WTC11 (cell line): ENCODE measurements around the gene SSH2. TPM values are rescaled to one million over a fixed set of nuclear protein-coding genes. Genes with fewer than 3 reads are reported as not detected.

ENCODE experiments used
- ATAC-seq: fragments of 200-7000 bp; cut with Tn5 transposase; 2 replicates; pipeline ENCODE4 v1.10.0; 2021; ENCODE audit warnings: mild to moderate bottlenecking, moderate library complexity
- CTCF ChIA-PET: fragments of 300-600 bp; sonication (Branson Sonifier 250); formaldehyde crosslinking; loops from one replicate; lab custom pipeline; 2021; ENCODE audit warnings: antibody characterized with exemption; lab: Charles Lee
- POLR2A ChIA-PET: fragments of 350-600 bp; sonication (Branson Sonifier 250); formaldehyde crosslinking; loops from one replicate; lab custom pipeline; 2021; ENCODE audit warnings: antibody characterized with exemption; lab: Charles Lee
- DNase-seq: peaks from one replicate; pipeline ENCODE4 v3.0.0; 2021; ENCODE audit warnings: low spot score
- H3K27ac Mint-ChIP-seq: 2 replicates; pipeline ENCODE4 v1.8.0; 2021; ENCODE audit warnings: mixed read lengths
- H3K27me3 Mint-ChIP-seq: 2 replicates; pipeline ENCODE4 v1.8.0; 2021; ENCODE audit warnings: low read depth, mild to moderate bottlenecking, moderate library complexity, mixed read lengths
- H3K36me3 Mint-ChIP-seq: 2 replicates; pipeline ENCODE4 v1.8.0; 2021; ENCODE audit warnings: mixed read lengths
- H3K4me1 Mint-ChIP-seq: 2 replicates; pipeline ENCODE4 v1.8.0; 2022; ENCODE audit warnings: mixed read lengths
- H3K4me3 Mint-ChIP-seq: 2 replicates; pipeline ENCODE4 v1.8.0; 2021; ENCODE audit warnings: mild to moderate bottlenecking, moderate library complexity, mixed read lengths
- H3K9me3 Mint-ChIP-seq: 2 replicates; pipeline ENCODE4 v1.8.0; 2021; ENCODE audit warnings: mixed read lengths
- CBFB ChIP-seq: sonication (generic); formaldehyde crosslinking; IDR thresholded peaks from 2 replicates; pipeline ENCODE4 v1.8.1; 2022; ENCODE audit warnings: mild to moderate bottlenecking, low read depth, missing genetic modification reagents
- CREB1 ChIP-seq: sonication (generic); formaldehyde crosslinking; IDR thresholded peaks from 2 replicates; pipeline ENCODE4 v1.8.0; 2023; ENCODE audit warnings: mild to moderate bottlenecking, missing genetic modification reagents
- FOXK1 ChIP-seq: sonication (generic); formaldehyde crosslinking; IDR thresholded peaks from 2 replicates; pipeline ENCODE4 v1.8.0; 2022; ENCODE audit warnings: mild to moderate bottlenecking, moderate library complexity, missing genetic modification reagents
- GTF2I ChIP-seq: fragments of 250-450 bp; sonication (Bioruptor Pico); conservative IDR thresholded peaks from 2 replicates; pipeline ENCODE4 v1.4.0; 2021; ENCODE audit warnings: mild to moderate bottlenecking
- KAT7 ChIP-seq: sonication (generic); formaldehyde crosslinking; IDR thresholded peaks from 2 replicates; pipeline ENCODE4 v1.8.1; 2023; ENCODE audit warnings: missing genetic modification reagents, mild to moderate bottlenecking, borderline replicate concordance
- NR1H2 ChIP-seq: sonication (generic); formaldehyde crosslinking; IDR thresholded peaks from 2 replicates; pipeline ENCODE4 v1.9.0; 2021; ENCODE audit warnings: mild to moderate bottlenecking, moderate library complexity, missing genetic modification reagents
- OVOL2 ChIP-seq: fragments of 250-450 bp; sonication (Bioruptor Pico); IDR thresholded peaks from 2 replicates; pipeline ENCODE4 v1.9.0; 2021; ENCODE audit warnings: mild to moderate bottlenecking, borderline replicate concordance
- RELA ChIP-seq: sonication (generic); formaldehyde crosslinking; IDR thresholded peaks from 2 replicates; pipeline ENCODE4 v1.8.1; 2022; ENCODE audit warnings: missing genetic modification reagents, mild to moderate bottlenecking, borderline replicate concordance
- SMAD4 ChIP-seq: sonication (generic); formaldehyde crosslinking; IDR thresholded peaks from 2 replicates; pipeline ENCODE4 v1.8.0; 2022; ENCODE audit warnings: mild to moderate bottlenecking, missing genetic modification reagents
- SP1 ChIP-seq: sonication (generic); formaldehyde crosslinking; conservative IDR thresholded peaks from 2 replicates; pipeline ENCODE4 v1.8.1; 2022; ENCODE audit warnings: missing genetic modification reagents
- ZNF263 ChIP-seq: sonication (generic); formaldehyde crosslinking; IDR thresholded peaks from 2 replicates; pipeline ENCODE4 v1.8.1; 2022; ENCODE audit warnings: low read depth, mild to moderate bottlenecking, moderate library complexity, missing genetic modification reagents
- total RNA-seq: library from RNA; stranded (reverse); gene quantifications from 3 replicates; pipeline ENCODE4 v1.2.3, GENCODE V29; 2021
- TF ChIP-seq, protein P1 (sequence below): sonication (generic); formaldehyde crosslinking; IDR thresholded peaks from 2 replicates; pipeline ENCODE4 v1.8.0; 2022; ENCODE audit warnings: mild to moderate bottlenecking, missing genetic modification reagents
- TF ChIP-seq, protein P2 (sequence below): fragments of 250-450 bp; sonication (Bioruptor Pico); IDR thresholded peaks from 2 replicates; pipeline ENCODE4 v1.8.0; 2021; ENCODE audit warnings: mild to moderate bottlenecking
- TF ChIP-seq, protein P3 (sequence below): fragments of 250-450 bp; sonication (Bioruptor Pico); IDR thresholded peaks from 2 replicates; pipeline ENCODE4 v1.9.0; 2021; ENCODE audit warnings: mild to moderate bottlenecking
- TF ChIP-seq, protein P4 (sequence below): sonication (generic); formaldehyde crosslinking; conservative IDR thresholded peaks from 2 replicates; pipeline ENCODE4 v1.8.1; 2022; ENCODE audit warnings: mild to moderate bottlenecking, missing genetic modification reagents
- TF ChIP-seq, protein P5 (sequence below): fragments of 250-450 bp; sonication (Bioruptor Pico); IDR thresholded peaks from 2 replicates; pipeline ENCODE4 v2.1.2; 2022; ENCODE audit warnings: mild to moderate bottlenecking, moderate library complexity
- TF ChIP-seq, protein P6 (sequence below): sonication (generic); formaldehyde crosslinking; IDR thresholded peaks from 2 replicates; pipeline ENCODE4 v1.8.1; 2022; ENCODE audit warnings: low read depth, missing genetic modification reagents, borderline replicate concordance
- TF ChIP-seq, protein P7 (sequence below): sonication (generic); formaldehyde crosslinking; IDR thresholded peaks from 2 replicates; pipeline ENCODE4 v1.8.0; 2023; ENCODE audit warnings: missing genetic modification reagents, mild to moderate bottlenecking, borderline replicate concordance

The SSH2 gene
- total RNA-seq, 1 experiment from 2014 or later = 14.3 TPM

DNA sequence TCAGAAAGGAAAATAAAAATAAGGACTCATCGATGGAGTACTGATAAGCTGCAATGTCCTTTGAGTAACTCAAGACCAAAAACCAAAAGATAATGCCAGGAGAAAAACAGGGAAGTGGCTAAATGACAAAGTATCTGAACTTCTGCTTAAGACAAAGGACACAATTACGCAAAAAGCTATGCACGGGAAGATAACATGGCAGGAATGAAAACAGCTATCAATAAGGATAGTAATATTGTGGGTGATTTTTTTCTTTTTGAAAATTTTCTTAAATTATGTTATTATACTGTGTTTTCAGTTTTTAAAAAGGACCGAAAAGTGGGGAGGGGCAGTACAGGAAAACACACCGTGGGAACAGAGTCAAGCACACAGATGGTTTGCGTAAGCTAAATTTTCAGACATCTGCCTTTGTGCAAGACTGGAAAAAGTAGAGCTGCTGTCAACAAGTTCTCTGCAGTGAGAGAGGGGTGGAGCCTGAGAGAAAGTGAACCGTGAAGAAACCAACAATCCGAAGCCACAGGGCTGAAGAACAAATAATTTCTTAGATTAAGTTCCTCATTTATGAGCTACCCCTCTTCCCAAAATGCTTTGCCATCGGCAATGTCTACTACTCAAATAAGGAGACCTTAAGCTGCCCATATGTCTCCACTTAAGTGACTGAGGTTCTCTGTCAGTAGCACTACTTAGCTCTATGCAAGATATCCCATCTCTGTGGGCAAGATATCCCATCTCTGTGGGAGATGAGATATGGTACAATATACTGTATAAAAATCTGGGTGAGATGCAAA lies 207.4 kb downstream of the SSH2 start:
- Mint-ChIP-seq H3K4me1 (peaks cover 50% of the 10 kb centered on the region), H3K36me3 (peaks cover 1% of the 10 kb centered on the region; the same call in 1 of the 2 replicates), H3K9me3 (no peaks in the 10 kb centered on the region), H3K27ac (peak overlapping the region; percentile 35; the same call in 1 of the 2 replicates), H3K4me3 (no peak overlapping the region), H3K27me3 (no peaks in the 10 kb centered on the region)
- DNase-seq (no peak), ATAC-seq (no peak)
- TF ChIP-seq CBFB (CRISPR knock-in tag) (no peak), SP1 (no peak), GTF2I (CRISPR knock-in tag) (no peak), RELA (CRISPR knock-in tag) (no peak), NR1H2 (CRISPR knock-in tag) (no peak), FOXK1 (CRISPR knock-in tag) (no peak), KAT7 (CRISPR knock-in tag) (no peak), OVOL2 (CRISPR knock-in tag) (no peak), CREB1 (CRISPR knock-in tag) (no peak), ZNF263 (no peak), SMAD4 (CRISPR knock-in tag) (no peak)
- TF ChIP-seq, protein P1, sequence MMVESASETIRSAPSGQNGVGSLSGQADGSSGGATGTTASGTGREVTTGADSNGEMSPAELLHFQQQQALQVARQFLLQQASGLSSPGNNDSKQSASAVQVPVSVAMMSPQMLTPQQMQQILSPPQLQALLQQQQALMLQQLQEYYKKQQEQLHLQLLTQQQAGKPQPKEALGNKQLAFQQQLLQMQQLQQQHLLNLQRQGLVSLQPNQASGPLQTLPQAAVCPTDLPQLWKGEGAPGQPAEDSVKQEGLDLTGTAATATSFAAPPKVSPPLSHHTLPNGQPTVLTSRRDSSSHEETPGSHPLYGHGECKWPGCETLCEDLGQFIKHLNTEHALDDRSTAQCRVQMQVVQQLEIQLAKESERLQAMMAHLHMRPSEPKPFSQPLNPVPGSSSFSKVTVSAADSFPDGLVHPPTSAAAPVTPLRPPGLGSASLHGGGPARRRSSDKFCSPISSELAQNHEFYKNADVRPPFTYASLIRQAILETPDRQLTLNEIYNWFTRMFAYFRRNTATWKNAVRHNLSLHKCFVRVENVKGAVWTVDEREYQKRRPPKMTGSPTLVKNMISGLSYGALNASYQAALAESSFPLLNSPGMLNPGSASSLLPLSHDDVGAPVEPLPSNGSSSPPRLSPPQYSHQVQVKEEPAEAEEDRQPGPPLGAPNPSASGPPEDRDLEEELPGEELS (CRISPR knock-in tag) = no peak
- TF ChIP-seq, protein P2, sequence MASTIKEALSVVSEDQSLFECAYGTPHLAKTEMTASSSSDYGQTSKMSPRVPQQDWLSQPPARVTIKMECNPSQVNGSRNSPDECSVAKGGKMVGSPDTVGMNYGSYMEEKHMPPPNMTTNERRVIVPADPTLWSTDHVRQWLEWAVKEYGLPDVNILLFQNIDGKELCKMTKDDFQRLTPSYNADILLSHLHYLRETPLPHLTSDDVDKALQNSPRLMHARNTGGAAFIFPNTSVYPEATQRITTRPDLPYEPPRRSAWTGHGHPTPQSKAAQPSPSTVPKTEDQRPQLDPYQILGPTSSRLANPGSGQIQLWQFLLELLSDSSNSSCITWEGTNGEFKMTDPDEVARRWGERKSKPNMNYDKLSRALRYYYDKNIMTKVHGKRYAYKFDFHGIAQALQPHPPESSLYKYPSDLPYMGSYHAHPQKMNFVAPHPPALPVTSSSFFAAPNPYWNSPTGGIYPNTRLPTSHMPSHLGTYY = no peak
- TF ChIP-seq, protein P3, sequence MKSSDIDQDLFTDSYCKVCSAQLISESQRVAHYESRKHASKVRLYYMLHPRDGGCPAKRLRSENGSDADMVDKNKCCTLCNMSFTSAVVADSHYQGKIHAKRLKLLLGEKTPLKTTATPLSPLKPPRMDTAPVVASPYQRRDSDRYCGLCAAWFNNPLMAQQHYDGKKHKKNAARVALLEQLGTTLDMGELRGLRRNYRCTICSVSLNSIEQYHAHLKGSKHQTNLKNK (CRISPR knock-in tag) = no peak
- TF ChIP-seq, protein P4, sequence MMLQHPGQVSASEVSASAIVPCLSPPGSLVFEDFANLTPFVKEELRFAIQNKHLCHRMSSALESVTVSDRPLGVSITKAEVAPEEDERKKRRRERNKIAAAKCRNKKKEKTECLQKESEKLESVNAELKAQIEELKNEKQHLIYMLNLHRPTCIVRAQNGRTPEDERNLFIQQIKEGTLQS (CRISPR knock-in tag) = no peak
- TF ChIP-seq, protein P5, sequence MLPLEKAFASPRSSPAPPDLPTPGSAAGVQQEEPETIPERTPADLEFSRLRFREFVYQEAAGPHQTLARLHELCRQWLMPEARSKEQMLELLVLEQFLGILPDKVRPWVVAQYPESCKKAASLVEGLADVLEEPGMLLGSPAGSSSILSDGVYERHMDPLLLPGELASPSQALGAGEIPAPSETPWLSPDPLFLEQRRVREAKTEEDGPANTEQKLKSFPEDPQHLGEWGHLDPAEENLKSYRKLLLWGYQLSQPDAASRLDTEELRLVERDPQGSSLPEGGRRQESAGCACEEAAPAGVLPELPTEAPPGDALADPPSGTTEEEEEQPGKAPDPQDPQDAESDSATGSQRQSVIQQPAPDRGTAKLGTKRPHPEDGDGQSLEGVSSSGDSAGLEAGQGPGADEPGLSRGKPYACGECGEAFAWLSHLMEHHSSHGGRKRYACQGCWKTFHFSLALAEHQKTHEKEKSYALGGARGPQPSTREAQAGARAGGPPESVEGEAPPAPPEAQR (CRISPR knock-in tag) = no peak
- TF ChIP-seq, protein P6, sequence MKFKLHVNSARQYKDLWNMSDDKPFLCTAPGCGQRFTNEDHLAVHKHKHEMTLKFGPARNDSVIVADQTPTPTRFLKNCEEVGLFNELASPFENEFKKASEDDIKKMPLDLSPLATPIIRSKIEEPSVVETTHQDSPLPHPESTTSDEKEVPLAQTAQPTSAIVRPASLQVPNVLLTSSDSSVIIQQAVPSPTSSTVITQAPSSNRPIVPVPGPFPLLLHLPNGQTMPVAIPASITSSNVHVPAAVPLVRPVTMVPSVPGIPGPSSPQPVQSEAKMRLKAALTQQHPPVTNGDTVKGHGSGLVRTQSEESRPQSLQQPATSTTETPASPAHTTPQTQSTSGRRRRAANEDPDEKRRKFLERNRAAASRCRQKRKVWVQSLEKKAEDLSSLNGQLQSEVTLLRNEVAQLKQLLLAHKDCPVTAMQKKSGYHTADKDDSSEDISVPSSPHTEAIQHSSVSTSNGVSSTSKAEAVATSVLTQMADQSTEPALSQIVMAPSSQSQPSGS (CRISPR knock-in tag) = no peak
- TF ChIP-seq, protein P7, sequence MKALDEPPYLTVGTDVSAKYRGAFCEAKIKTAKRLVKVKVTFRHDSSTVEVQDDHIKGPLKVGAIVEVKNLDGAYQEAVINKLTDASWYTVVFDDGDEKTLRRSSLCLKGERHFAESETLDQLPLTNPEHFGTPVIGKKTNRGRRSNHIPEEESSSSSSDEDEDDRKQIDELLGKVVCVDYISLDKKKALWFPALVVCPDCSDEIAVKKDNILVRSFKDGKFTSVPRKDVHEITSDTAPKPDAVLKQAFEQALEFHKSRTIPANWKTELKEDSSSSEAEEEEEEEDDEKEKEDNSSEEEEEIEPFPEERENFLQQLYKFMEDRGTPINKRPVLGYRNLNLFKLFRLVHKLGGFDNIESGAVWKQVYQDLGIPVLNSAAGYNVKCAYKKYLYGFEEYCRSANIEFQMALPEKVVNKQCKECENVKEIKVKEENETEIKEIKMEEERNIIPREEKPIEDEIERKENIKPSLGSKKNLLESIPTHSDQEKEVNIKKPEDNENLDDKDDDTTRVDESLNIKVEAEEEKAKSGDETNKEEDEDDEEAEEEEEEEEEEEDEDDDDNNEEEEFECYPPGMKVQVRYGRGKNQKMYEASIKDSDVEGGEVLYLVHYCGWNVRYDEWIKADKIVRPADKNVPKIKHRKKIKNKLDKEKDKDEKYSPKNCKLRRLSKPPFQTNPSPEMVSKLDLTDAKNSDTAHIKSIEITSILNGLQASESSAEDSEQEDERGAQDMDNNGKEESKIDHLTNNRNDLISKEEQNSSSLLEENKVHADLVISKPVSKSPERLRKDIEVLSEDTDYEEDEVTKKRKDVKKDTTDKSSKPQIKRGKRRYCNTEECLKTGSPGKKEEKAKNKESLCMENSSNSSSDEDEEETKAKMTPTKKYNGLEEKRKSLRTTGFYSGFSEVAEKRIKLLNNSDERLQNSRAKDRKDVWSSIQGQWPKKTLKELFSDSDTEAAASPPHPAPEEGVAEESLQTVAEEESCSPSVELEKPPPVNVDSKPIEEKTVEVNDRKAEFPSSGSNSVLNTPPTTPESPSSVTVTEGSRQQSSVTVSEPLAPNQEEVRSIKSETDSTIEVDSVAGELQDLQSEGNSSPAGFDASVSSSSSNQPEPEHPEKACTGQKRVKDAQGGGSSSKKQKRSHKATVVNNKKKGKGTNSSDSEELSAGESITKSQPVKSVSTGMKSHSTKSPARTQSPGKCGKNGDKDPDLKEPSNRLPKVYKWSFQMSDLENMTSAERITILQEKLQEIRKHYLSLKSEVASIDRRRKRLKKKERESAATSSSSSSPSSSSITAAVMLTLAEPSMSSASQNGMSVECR (CRISPR knock-in tag) = no peak
- ChIA-PET POLR2A (no interaction called here), CTCF (interaction anchor here (0.9 to 1.0 kb wide), 3 partner anchors 40 to 208 kb away, joined by 3 to 5 read pairs (median 4); no protein-coding TSS in a partner anchor)
